Astrocyte (in vitro differentiated cells and primary cell): Measurements from ENCODE around the gene EOGT.

Source experiments
- EZH2 ChIP-seq: IDR thresholded peaks from 2 replicates; pipeline ENCODE4 v1.6.1; 2012; ENCODE audit warnings: mild to moderate bottlenecking, low read length, inconsistent platforms; ENCODE audit not compliant: insufficient read depth
- TF ChIP-seq, protein P1 (sequence below): IDR thresholded peaks from 2 replicates; pipeline ENCODE4 v1.5.1; 2011; ENCODE audit warnings: low read depth, mild to moderate bottlenecking, inconsistent platforms, low read length, moderate library complexity; ENCODE audit not compliant: insufficient read depth

DNA sequence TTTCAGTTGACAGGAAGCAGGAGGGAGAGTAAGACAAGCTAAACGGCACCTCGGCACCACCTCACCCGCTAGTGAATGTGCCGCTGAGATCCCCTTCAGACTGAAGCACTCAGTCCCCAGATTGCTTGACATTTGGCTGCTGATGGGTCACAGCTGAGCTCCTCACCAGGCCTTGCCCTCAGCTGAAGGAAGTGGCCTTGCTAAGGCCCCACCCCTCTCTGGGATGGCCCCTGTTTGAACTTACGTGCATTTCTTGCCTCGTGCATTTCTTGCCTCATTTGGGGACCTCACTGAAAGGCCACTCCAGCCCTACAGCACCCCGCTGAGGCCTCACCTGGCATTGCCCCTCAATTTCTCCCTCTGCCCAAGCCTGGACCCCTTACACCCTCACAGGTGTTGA is 39.8 kb downstream of the EOGT start:
- TF ChIP-seq, protein P1, sequence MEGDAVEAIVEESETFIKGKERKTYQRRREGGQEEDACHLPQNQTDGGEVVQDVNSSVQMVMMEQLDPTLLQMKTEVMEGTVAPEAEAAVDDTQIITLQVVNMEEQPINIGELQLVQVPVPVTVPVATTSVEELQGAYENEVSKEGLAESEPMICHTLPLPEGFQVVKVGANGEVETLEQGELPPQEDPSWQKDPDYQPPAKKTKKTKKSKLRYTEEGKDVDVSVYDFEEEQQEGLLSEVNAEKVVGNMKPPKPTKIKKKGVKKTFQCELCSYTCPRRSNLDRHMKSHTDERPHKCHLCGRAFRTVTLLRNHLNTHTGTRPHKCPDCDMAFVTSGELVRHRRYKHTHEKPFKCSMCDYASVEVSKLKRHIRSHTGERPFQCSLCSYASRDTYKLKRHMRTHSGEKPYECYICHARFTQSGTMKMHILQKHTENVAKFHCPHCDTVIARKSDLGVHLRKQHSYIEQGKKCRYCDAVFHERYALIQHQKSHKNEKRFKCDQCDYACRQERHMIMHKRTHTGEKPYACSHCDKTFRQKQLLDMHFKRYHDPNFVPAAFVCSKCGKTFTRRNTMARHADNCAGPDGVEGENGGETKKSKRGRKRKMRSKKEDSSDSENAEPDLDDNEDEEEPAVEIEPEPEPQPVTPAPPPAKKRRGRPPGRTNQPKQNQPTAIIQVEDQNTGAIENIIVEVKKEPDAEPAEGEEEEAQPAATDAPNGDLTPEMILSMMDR: no peak
- TF ChIP-seq EZH2: no peak
